Caco-2 (cell line): ENCODE data around the gene ZBED1. TPM values are rescaled to one million over a fixed set of nuclear protein-coding genes. Genes with fewer than 3 reads are reported as not detected.

Source experiments
- Bru-seq: library from RNA; stranded (reverse); fragments of 400-500 nt; gene quantifications from one replicate; lab custom pipeline; 2021; lab: Mats Ljungman, UMichigan
- BruChase-seq, 2 experiments: library from RNA; stranded (reverse); fragments of 400-500 nt; gene quantifications; one replicate each; lab custom pipeline; 2021; lab: Mats Ljungman, UMichigan
- BruUV-seq: library from RNA; stranded (reverse); fragments of 400-500 nt; replicated peaks from 2 replicates; lab custom pipeline; 2021; lab: Mats Ljungman, UMichigan
- CTCF ChIA-PET: fragments of 300-600 bp; sonication (Branson Sonifier 250); formaldehyde crosslinking; loops from one replicate; lab custom pipeline; 2022; ENCODE audit warnings: antibody characterized with exemption; lab: Charles Lee
- POLR2A ChIA-PET: fragments of 300-600 bp; sonication (Branson Sonifier 250); formaldehyde crosslinking; loops from one replicate; lab custom pipeline; 2022; ENCODE audit warnings: antibody characterized with exemption; lab: Charles Lee
- DNase-seq, 2 experiments: peaks; one replicate each; pipeline versions ENCODE4 v3.0.0 to v3.0.0-alpha.2; 2020 to 2022
- H3K27me3 ChIP-seq: replicated peaks from 2 replicates; pipeline ENCODE4 v1.6.0; 2011; ENCODE audit warnings: low read length; ENCODE audit not compliant: control insufficient read depth, insufficient read depth
- H3K36me3 ChIP-seq: 2 replicates; pipeline ENCODE4 v1.5.1; 2011; ENCODE audit warnings: low read length; ENCODE audit not compliant: control insufficient read depth, insufficient read depth
- H3K4me1 ChIP-seq: fragments of 250-450 bp; sonication (Bioruptor Pico); 2 replicates; pipeline ENCODE4 v1.5.1; 2020; ENCODE audit warnings: mild to moderate bottlenecking
- H3K4me3 ChIP-seq: 2 replicates; pipeline ENCODE4 v1.5.1; 2011; ENCODE audit warnings: low read depth, mild to moderate bottlenecking, control low read depth, low read length
- H3K9me3 ChIP-seq: fragments of 250-450 bp; sonication (Bioruptor Pico); 2 replicates; pipeline ENCODE4 v1.5.1; 2020; ENCODE audit warnings: mild to moderate bottlenecking, moderate library complexity
- H3K27ac Mint-ChIP-seq: one replicate; pipeline ENCODE4 v1.8.0; 2022; ENCODE audit warnings: mixed read lengths; ENCODE audit not compliant: unreplicated experiment
- H3K27me3 Mint-ChIP-seq: one replicate; pipeline ENCODE4 v1.8.0; 2022; ENCODE audit warnings: mixed read lengths; ENCODE audit not compliant: insufficient read depth, unreplicated experiment
- H3K36me3 Mint-ChIP-seq: one replicate; pipeline ENCODE4 v1.8.0; 2022; ENCODE audit warnings: mild to moderate bottlenecking, mixed read lengths; ENCODE audit not compliant: insufficient read depth, unreplicated experiment
- H3K4me1 Mint-ChIP-seq: one replicate; pipeline ENCODE4 v1.8.0; 2022; ENCODE audit warnings: low read depth, mixed read lengths; ENCODE audit not compliant: unreplicated experiment
- H3K4me3 Mint-ChIP-seq: one replicate; pipeline ENCODE4 v1.8.0; 2022; ENCODE audit warnings: mild to moderate bottlenecking, moderate library complexity, mixed read lengths; ENCODE audit not compliant: unreplicated experiment
- H3K9me3 Mint-ChIP-seq: one replicate; pipeline ENCODE4 v1.8.0; 2022; ENCODE audit warnings: mixed read lengths; ENCODE audit not compliant: unreplicated experiment
- CTCF ChIP-seq, 2 experiments: fragments of 200-600 bp in 1 of 2; IDR thresholded peaks; 1 replicate in 1 of 2; 2 replicates in 1 of 2; pipeline versions ENCODE4 v1.5.1 to v1.8.0; 2011 to 2022; ENCODE audit warnings: antibody characterized with exemption in 1 of 2, control low read depth in 1 of 2, inconsistent platforms in 1 of 2, low read depth in 1 of 2, low read length in 1 of 2, mild to moderate bottlenecking in 1 of 2, moderate library complexity in 1 of 2; ENCODE audit not compliant: insufficient read depth in 1 of 2, severe bottlenecking in 1 of 2, unreplicated experiment in 1 of 2
- intact Hi-C: fragments of 100-400 bp; cut with micrococcal nuclease; formaldehyde crosslinking; loops from one replicate; pipeline ENCODE4 v1.10.0; 2022; ENCODE audit not compliant: unreplicated experiment
- long read RNA-seq: library from polyadenylated mRNA; stranded (forward); transcript quantifications from one replicate; pipeline ENCODE4 v2.0.0, GENCODE V29; 2022
- total RNA-seq: library from RNA; stranded (reverse); gene quantifications from 2 replicates; pipeline ENCODE4 v1.2.3, GENCODE V29; 2022

The ZBED1 gene
- total RNA-seq (63.7 and 68.8 TPM in 2 replicates), Bru-seq, nascent RNA (percentile 93 among the genes with signal in this experiment), BruChase-seq, experiment 1, labeled RNA remaining after a 2-hour chase (percentile 98 among the genes with signal in this experiment), BruChase-seq, experiment 2, labeled RNA remaining after a 6-hour chase (percentile 97 among the genes with signal in this experiment)
- long read RNA-seq, full-length matches to known transcripts = 55 of 65 reads
- long read RNA-seq, partial matches to known transcripts = 0 of 65 reads
- long read RNA-seq, other reads (novel, unspliced or antisense) = 10 of 65 reads

- peaks cover 28% of the 10 kb centered on the region for H3K4me1 ChIP-seq
- no peaks in the 10 kb centered on the region for H3K36me3 ChIP-seq
- CTCF ChIA-PET = no interaction called here
- no peak for TF ChIP-seq CTCF (IDR thresholded peaks at IDR 0.05; ENCODE audit: insufficient read depth in 1 of 2, low read depth in 1 of 2, low read length in 1 of 2, severe bottlenecking in 1 of 2, unreplicated experiment in 1 of 2)
- POLR2A ChIA-PET = no interaction called here
- H3K9me3 ChIP-seq = no peaks in the 10 kb centered on the region
- H3K4me3 ChIP-seq = peak within 1 kb of the TSS; percentile 48
- no peaks in the 10 kb centered on the region for H3K27me3 ChIP-seq
- no peaks in the 10 kb centered on the region for H3K4me1 Mint-ChIP-seq
- peak within 1 kb of the TSS; percentile 89 for H3K27ac Mint-ChIP-seq
- H3K27me3 Mint-ChIP-seq = no peaks in the 10 kb centered on the region
- H3K36me3 Mint-ChIP-seq = peaks cover 38% of the 10 kb centered on the region
- intact Hi-C loops = no loop called here
- peak within 1 kb of the TSS; percentile 74 for H3K4me3 Mint-ChIP-seq
- no TSS peak for BruUV-seq
- DNase-seq = peak in 1 of 2 experiments; percentile 64
- H3K9me3 Mint-ChIP-seq = no peaks in the 10 kb centered on the region
These were observed at the start of gene ZBED1, which contains the start of gene DHRSX for GRCh38 chrX:2500803-2501558. Gene ZBED1 (minus strand): TSS chrX:2500976. CDS start chrX:2490719, 10,257 bp downstream. Gene DHRSX (minus strand): TSS chrX:2500976. CDS start chrX:2500925, 51 bp downstream.

- CTCF ChIA-PET = no interaction called here
- Mint-ChIP-seq H3K4me3 (no peak overlapping the region), H3K9me3 (peaks cover 24% of the 10 kb centered on the region), H3K27ac (peak overlapping the region; percentile 13), H3K36me3 (peaks cover 8% of the 10 kb centered on the region), H3K4me1 (peaks cover 14% of the 10 kb centered on the region), H3K27me3 (no peaks in the 10 kb centered on the region)
- TF ChIP-seq CTCF (IDR thresholded peaks at IDR 0.05; ENCODE audit: insufficient read depth in 1 of 2, low read depth in 1 of 2, low read length in 1 of 2, severe bottlenecking in 1 of 2, unreplicated experiment in 1 of 2) = no peak
- DNase-seq = no peak
- Histone ChIP-seq H3K4me3 (no peak overlapping the region), H3K36me3 (no peaks in the 10 kb centered on the region), H3K27me3 (no peaks in the 10 kb centered on the region), H3K4me1 (peaks cover 24% of the 10 kb centered on the region), H3K9me3 (no peaks in the 10 kb centered on the region)
- intact Hi-C loops = loop anchor here (5.0 kb wide), 1 partner anchor 42 kb away; no protein-coding TSS in a partner anchor
- BruUV-seq = no TSS peak
- POLR2A ChIA-PET = no interaction called here
These were observed 49.1 kb upstream of the ZBED1 start for GRCh38 chrX:2549876-2550275.

GRCh38 chrX:2548711-2549423 lies 48.1 kb upstream of the ZBED1 start:
- H3K4me3 Mint-ChIP-seq = no peak overlapping the region
- POLR2A ChIA-PET = no interaction called here
- Histone ChIP-seq H3K9me3 (no peaks in the 10 kb centered on the region), H3K27me3 (no peaks in the 10 kb centered on the region), H3K4me1 (peaks cover 21% of the 10 kb centered on the region), H3K36me3 (no peaks in the 10 kb centered on the region), H3K4me3 (no peak overlapping the region)
- intact Hi-C loops = no loop called here
- CTCF ChIA-PET = no interaction called here
- DNase-seq = no peak
- no peak for TF ChIP-seq CTCF (IDR thresholded peaks at IDR 0.05; ENCODE audit: insufficient read depth in 1 of 2, low read depth in 1 of 2, low read length in 1 of 2, severe bottlenecking in 1 of 2, unreplicated experiment in 1 of 2)
- H3K36me3 Mint-ChIP-seq = peaks cover 12% of the 10 kb centered on the region
- peaks cover 15% of the 10 kb centered on the region for H3K9me3 Mint-ChIP-seq
- no peak overlapping the region for H3K27ac Mint-ChIP-seq
- H3K4me1 Mint-ChIP-seq = peaks cover 14% of the 10 kb centered on the region
- no peaks in the 10 kb centered on the region for H3K27me3 Mint-ChIP-seq
- no TSS peak for BruUV-seq
